Fibroblast of lung (primary cell): Measurements from ENCODE around the gene FBXO40. TPM values are rescaled to one million over a fixed set of nuclear protein-coding genes. Genes with fewer than 3 reads are reported as not detected.

Experiments used
- DNase-seq, 2 donors: peaks; one replicate each; pipeline versions ENCODE4 v3.0.0 to v3.0.0-alpha.2; 2010; ENCODE audit warnings: low read depth in 2 of 2
- H2AFZ ChIP-seq: 2 replicates; pipeline ENCODE4 v1.5.1; 2012; ENCODE audit warnings: low read length, control low read depth, inconsistent platforms
- H3K27ac ChIP-seq: 2 replicates; pipeline ENCODE4 v1.5.1; 2011; ENCODE audit warnings: low read length, control low read depth; ENCODE audit not compliant: insufficient read depth
- H3K27me3 ChIP-seq: 2 replicates; pipeline ENCODE4 v1.5.1; 2011; ENCODE audit warnings: mild to moderate bottlenecking, low read length; ENCODE audit not compliant: control insufficient read depth, insufficient read depth
- H3K36me3 ChIP-seq: 2 replicates; pipeline ENCODE4 v1.5.1; 2011; ENCODE audit warnings: low read length; ENCODE audit not compliant: control insufficient read depth, insufficient read depth
- H3K4me1 ChIP-seq: 2 replicates; pipeline ENCODE4 v1.5.1; 2011; ENCODE audit warnings: low read length; ENCODE audit not compliant: control insufficient read depth, insufficient read depth; ENCODE audit errors: extremely low read depth
- H3K4me2 ChIP-seq: 2 replicates; pipeline ENCODE4 v1.5.1; 2011; ENCODE audit warnings: low read length, control low read depth; ENCODE audit not compliant: insufficient read depth; ENCODE audit errors: extremely low read depth
- H3K4me3 ChIP-seq, 4 experiments: fragments of 200-600 bp in 1 of 4; sonication (generic) in 1 of 4; replicated peaks in 1 of 4; 2 replicates each; pipeline ENCODE4 v1.5.1; 2011 to 2016; ENCODE audit warnings: low read length in 4 of 4, low read depth in 3 of 4, mild to moderate bottlenecking in 3 of 4, control low read depth in 2 of 4, inconsistent platforms in 1 of 4, mixed read lengths in 1 of 4; ENCODE audit not compliant: insufficient read depth in 1 of 4; ENCODE audit errors: control extremely low read depth in 1 of 4
- H3K79me2 ChIP-seq: 2 replicates; pipeline ENCODE4 v1.5.1; 2012; ENCODE audit warnings: mild to moderate bottlenecking, low read length, inconsistent platforms; ENCODE audit not compliant: control insufficient read depth, insufficient read depth
- H3K9ac ChIP-seq: 2 replicates; pipeline ENCODE4 v1.5.1; 2011; ENCODE audit warnings: mild to moderate bottlenecking, low read length, control low read depth; ENCODE audit not compliant: insufficient read depth
- H3K9me3 ChIP-seq: 2 replicates; pipeline ENCODE4 v1.5.1; 2012; ENCODE audit warnings: low read depth, low read length; ENCODE audit not compliant: control insufficient read depth, insufficient read depth
- H4K20me1 ChIP-seq: 2 replicates; pipeline ENCODE4 v1.5.1; 2011; ENCODE audit warnings: low read length; ENCODE audit not compliant: control insufficient read depth, insufficient read depth; ENCODE audit errors: extremely low read depth
- EZH2 ChIP-seq: IDR thresholded peaks from 2 replicates; pipeline ENCODE4 v1.5.1; 2012; ENCODE audit warnings: low read length, control low read depth, mild to moderate bottlenecking; ENCODE audit errors: missing control alignments
- polyA plus RNA-seq, 2 donors: library from polyadenylated mRNA; depleted of rRNA in 1 of 2; stranded (reverse) in 1 of 2; unstranded in 1 of 2; fragments of >200 nt; gene quantifications; 2 replicates each; pipeline ENCODE4 v1.2.1, GENCODE V29; 2011 to 2012; ENCODE audit warnings: missing spikeins in 1 of 2
- total RNA-seq: library from RNA; depleted of rRNA; stranded (reverse); fragments of >200 nt; gene quantifications from 2 replicates; pipeline ENCODE4 v1.2.1, GENCODE V29; 2014
- TF ChIP-seq, protein P1 (sequence below), 2 donors: IDR thresholded peaks in 1 of 2; conservative IDR thresholded peaks in 1 of 2; 1 replicate in 1 of 2; 2 replicates in 1 of 2; pipeline ENCODE4 v1.5.1; 2011 to 2012; ENCODE audit warnings: low read length in 2 of 2, control low read depth in 1 of 2, inconsistent platforms in 1 of 2, low read depth in 1 of 2, mild to moderate bottlenecking in 1 of 2

The FBXO40 gene
- total and polyA plus RNA-seq, 2 donors (not counting 1 experiment from before 2014, with no cell fraction given), result not detected

- Histone ChIP-seq H3K9ac (no peak overlapping the region), H3K9me3 (no peaks in the 10 kb centered on the region), H3K36me3 (no peaks in the 10 kb centered on the region), H4K20me1 (no peaks in the 10 kb centered on the region), H3K79me2 (no peaks in the 10 kb centered on the region), H3K4me2 (no peak overlapping the region), H2AFZ (no peak overlapping the region), H3K27ac (no peak overlapping the region), H3K4me1 (no peaks in the 10 kb centered on the region), H3K4me3 (no peak overlapping the region), H3K27me3 (no peaks in the 10 kb centered on the region)
- TF ChIP-seq, protein P1, sequence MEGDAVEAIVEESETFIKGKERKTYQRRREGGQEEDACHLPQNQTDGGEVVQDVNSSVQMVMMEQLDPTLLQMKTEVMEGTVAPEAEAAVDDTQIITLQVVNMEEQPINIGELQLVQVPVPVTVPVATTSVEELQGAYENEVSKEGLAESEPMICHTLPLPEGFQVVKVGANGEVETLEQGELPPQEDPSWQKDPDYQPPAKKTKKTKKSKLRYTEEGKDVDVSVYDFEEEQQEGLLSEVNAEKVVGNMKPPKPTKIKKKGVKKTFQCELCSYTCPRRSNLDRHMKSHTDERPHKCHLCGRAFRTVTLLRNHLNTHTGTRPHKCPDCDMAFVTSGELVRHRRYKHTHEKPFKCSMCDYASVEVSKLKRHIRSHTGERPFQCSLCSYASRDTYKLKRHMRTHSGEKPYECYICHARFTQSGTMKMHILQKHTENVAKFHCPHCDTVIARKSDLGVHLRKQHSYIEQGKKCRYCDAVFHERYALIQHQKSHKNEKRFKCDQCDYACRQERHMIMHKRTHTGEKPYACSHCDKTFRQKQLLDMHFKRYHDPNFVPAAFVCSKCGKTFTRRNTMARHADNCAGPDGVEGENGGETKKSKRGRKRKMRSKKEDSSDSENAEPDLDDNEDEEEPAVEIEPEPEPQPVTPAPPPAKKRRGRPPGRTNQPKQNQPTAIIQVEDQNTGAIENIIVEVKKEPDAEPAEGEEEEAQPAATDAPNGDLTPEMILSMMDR (conservative IDR thresholded peaks at IDR 0.05 in 1 of 2, IDR thresholded peaks at IDR 0.05 in 1 of 2; ENCODE audit: low read depth in 1 of 2, low read length in 2 of 2), result no peak
- no peak for TF ChIP-seq EZH2
- DNase-seq, result peak in 1 of 2 donors; percentile 76
Observed at GRCh38 chr3:121648219-121648958, 55.2 kb downstream of the FBXO40 start.

GRCh38 chr3:121649645-121650044, 56.5 kb downstream of the FBXO40 start:
- peak; percentile 5 to 54 for DNase-seq
- Histone ChIP-seq H3K4me3 (no peak overlapping the region), H4K20me1 (no peaks in the 10 kb centered on the region), H3K4me1 (no peaks in the 10 kb centered on the region), H3K36me3 (no peaks in the 10 kb centered on the region), H3K4me2 (no peak overlapping the region), H3K9me3 (no peaks in the 10 kb centered on the region), H3K9ac (no peak overlapping the region), H3K79me2 (no peaks in the 10 kb centered on the region), H2AFZ (no peak overlapping the region), H3K27me3 (no peaks in the 10 kb centered on the region), H3K27ac (no peak overlapping the region)
- TF ChIP-seq, protein P1 (conservative IDR thresholded peaks at IDR 0.05 in 1 of 2, IDR thresholded peaks at IDR 0.05 in 1 of 2; ENCODE audit: low read depth in 1 of 2, low read length in 2 of 2), result no peak
- TF ChIP-seq EZH2, result no peak

DNA sequence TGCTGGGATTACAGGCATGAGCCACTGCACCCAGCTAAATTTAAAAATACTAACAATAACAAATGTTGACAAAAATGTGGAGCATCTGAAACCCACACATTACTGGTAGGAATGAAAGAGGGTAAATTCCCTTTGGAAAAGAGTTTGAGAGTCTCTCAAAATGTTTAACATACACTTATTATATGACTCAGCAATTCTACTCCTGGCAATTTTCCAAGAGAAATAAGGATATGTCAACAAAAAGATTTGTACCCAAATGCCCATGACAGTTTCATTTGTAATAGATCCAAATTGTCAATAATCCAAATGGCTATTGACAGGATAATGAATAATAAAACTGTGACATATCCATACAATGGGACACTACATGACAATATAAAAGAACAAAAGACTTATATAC, 58.5 kb downstream of the FBXO40 start:
- Histone ChIP-seq H3K9ac (no peak overlapping the region), H4K20me1 (no peaks in the 10 kb centered on the region), H3K4me2 (no peak overlapping the region), H3K36me3 (no peaks in the 10 kb centered on the region), H3K9me3 (no peaks in the 10 kb centered on the region), H2AFZ (no peak overlapping the region), H3K27me3 (no peaks in the 10 kb centered on the region), H3K4me3 (no peak overlapping the region), H3K27ac (no peak overlapping the region), H3K79me2 (no peaks in the 10 kb centered on the region), H3K4me1 (no peaks in the 10 kb centered on the region)
- no peak for TF ChIP-seq EZH2
- TF ChIP-seq, protein P1 (conservative IDR thresholded peaks at IDR 0.05 in 1 of 2, IDR thresholded peaks at IDR 0.05 in 1 of 2; ENCODE audit: low read depth in 1 of 2, low read length in 2 of 2), result no peak
- DNase-seq, result peak; percentile 5 to 34
